ENCODE measurements around the gene ZNF618.

DNA sequence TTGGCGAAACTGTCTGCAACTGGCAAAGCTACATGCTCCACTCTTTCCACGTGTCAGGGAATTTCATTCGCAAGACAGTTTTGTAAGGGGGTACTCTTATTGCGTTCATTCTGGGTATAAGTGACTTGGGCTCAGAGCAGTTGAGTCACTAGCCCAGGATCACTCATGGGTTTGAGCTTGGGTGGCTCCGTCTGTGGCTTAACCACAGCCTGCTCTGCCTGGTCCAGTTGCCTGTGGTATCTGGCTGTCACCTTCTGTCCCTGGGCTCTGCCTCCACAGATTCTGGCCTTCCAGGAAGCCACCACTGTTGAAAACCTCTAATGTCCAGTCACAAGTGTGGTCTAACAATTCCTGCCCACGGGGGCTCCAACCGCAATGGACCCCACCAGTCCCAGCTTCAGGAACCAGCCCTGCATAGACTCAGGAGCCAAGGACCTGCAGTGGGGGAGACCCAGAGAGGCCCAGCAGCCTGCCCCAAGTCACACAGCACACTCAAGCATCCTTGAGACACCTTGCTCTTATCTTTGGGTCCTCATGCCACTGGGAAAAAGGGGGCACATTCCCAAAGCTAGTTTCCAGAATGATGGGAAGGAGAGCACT lies 212.6 kb downstream of the ZNF618 start:
- peak in 1 of 3 donors; percentile 3 for TF ChIP-seq POLR2A (IDR thresholded peaks at IDR 0.05)
- TF ChIP-seq, protein P1, sequence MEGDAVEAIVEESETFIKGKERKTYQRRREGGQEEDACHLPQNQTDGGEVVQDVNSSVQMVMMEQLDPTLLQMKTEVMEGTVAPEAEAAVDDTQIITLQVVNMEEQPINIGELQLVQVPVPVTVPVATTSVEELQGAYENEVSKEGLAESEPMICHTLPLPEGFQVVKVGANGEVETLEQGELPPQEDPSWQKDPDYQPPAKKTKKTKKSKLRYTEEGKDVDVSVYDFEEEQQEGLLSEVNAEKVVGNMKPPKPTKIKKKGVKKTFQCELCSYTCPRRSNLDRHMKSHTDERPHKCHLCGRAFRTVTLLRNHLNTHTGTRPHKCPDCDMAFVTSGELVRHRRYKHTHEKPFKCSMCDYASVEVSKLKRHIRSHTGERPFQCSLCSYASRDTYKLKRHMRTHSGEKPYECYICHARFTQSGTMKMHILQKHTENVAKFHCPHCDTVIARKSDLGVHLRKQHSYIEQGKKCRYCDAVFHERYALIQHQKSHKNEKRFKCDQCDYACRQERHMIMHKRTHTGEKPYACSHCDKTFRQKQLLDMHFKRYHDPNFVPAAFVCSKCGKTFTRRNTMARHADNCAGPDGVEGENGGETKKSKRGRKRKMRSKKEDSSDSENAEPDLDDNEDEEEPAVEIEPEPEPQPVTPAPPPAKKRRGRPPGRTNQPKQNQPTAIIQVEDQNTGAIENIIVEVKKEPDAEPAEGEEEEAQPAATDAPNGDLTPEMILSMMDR (IDR thresholded peaks at IDR 0.05), result no peak
